HG03097 (cell line): ENCODE measurements around the gene OMP.

Experiments used
- ATAC-seq: cut with Tn5 transposase; IDR thresholded peaks from one replicate; pipeline ENCODE4 v1.9.1; 2021; ENCODE audit not compliant: unreplicated experiment, low FRiP score

Gene OMP

DNA sequence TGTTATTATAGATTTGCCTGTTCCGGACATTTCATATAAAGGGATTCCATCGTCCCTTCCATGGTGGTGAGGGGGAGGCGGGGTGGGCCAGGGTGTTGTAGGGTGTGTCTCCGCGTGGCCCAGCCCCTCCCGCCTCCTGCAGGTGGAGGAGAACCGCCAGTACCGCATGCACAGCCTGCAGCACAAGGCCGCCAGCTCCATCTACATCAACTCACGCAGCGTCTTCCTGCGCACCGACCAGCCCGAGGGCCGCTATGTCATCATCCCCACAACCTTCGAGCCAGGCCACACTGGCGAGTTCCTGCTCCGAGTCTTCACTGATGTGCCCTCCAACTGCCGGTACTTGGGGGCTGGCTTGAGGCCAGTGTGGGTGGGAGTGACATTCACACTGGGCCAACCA lies 17.9 kb downstream of the OMP start:
- ATAC-seq = no peak

- no peak for ATAC-seq
Measured at GRCh38 chr11:77121096-77121640, 18.5 kb downstream of the OMP start.

- ATAC-seq = no peak
Measured at GRCh38 chr11:77121876-77122575, 19.4 kb downstream of the OMP start.

DNA sequence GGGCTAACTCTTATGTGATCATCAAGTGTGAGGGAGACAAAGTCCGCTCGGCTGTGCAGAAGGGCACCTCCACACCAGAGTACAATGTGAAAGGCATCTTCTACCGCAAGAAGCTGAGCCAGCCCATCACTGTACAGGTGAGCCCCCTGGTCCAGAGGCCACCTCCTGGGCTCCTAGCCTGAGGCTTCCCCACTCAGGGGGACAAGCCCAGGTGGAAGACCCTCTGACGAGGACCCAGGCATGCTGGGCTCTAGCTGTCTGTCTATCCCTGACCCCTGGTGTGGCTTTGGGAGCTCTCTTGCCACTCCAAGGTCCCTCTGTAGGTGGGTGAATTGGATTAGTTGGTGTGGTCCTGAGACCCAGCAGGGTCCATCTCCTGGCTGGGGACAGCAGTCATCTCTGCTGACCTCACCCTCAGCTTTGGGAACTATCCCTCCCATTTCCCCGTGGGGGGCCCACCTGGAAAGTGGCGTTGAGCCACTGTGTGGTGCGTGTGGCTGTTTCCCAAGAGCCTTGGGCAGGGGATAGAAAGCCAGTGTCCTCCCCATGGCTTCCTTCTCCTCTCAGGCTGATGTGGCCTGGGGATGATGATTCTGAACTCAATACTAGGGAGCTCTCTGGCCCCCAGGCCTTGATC lies 20.1 kb downstream of the OMP start:
- ATAC-seq = no peak

DNA sequence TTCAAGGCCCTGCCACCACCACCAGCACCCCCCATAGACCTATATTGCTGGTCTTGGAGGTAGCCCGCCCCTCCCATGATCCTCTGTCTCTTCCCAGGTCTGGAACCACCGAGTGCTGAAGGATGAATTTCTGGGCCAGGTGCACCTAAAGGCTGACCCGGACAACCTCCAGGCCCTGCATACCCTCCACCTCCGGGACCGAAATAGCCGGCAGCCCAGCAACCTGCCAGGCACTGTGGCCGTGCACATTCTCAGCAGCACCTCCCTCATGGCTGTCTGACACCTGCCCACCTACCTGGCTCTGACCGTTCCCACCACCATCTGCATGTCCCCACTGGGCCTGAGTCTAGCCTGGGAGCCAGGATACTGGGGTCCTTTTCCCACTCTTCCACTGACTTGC lies 21.0 kb downstream of the OMP start:
- no peak for ATAC-seq

DNA sequence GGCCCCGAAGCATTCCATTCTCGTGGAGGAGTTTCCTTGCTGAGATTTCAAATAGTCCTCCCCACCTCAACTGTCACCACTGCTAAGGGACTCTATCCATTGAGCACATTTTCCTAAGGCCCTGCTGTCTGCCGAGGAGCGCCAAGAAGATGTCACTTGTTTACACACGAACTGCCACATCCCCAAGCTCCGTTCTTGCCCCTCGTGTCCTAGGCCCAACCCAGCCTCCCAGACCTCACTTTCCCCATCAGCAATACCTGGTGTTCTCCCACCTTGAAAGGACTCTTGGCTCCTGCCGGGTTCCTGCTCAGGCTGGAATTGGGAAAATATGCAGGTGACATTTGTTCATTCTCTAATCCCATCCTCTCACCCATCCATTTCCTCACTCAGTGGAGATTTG lies 21.4 kb downstream of the OMP start:
- ATAC-seq = no peak

GRCh38 chr11:77124488-77124887 lies 21.8 kb downstream of the OMP start:
- ATAC-seq = no peak

DNA sequence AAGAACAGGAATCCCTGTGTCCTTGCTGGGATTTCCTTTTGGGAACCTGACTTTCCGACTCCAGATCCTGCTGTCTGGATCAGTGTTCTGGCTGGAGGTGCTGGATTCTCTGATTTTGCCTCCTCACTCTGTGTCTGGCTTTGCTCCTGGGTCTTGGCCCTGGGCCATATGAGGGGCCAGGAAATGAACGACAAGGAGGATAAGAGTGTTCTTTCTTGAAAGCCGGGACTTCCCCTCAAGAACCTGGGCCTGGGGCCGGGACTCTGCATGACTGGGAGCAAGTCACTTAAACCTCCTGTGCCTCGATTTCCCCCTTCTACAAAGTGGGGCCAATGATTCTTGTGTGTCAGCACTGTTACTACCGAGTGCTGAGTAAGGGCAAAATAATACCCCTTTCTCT lies 22.6 kb downstream of the OMP start:
- ATAC-seq = no peak

DNA sequence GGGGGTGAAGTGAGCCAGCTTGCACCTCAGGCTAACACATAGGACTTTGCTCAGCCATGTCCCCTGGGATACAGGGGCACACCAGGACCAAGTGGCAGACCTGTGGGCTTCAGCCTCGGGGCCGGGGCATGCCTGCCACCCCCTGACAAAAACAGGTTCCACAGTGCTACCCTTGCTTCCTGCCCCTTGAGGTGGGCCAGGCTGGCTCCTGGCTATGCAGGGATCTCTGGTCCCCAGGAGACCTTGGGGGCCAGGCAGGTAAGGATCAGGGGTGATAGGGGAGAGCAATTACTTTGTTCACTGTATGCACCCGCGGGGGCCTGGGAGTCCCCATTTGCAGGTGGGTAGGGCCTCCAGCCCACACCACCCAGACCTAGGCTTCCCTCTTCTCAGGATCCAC lies 23.1 kb downstream of the OMP start:
- no peak for ATAC-seq

- ATAC-seq = no peak
Measured at GRCh38 chr11:77126156-77126775, 23.6 kb downstream of the OMP start.

- ATAC-seq = no peak
Measured at GRCh38 chr11:77126861-77127234, 24.2 kb downstream of the OMP start.

DNA sequence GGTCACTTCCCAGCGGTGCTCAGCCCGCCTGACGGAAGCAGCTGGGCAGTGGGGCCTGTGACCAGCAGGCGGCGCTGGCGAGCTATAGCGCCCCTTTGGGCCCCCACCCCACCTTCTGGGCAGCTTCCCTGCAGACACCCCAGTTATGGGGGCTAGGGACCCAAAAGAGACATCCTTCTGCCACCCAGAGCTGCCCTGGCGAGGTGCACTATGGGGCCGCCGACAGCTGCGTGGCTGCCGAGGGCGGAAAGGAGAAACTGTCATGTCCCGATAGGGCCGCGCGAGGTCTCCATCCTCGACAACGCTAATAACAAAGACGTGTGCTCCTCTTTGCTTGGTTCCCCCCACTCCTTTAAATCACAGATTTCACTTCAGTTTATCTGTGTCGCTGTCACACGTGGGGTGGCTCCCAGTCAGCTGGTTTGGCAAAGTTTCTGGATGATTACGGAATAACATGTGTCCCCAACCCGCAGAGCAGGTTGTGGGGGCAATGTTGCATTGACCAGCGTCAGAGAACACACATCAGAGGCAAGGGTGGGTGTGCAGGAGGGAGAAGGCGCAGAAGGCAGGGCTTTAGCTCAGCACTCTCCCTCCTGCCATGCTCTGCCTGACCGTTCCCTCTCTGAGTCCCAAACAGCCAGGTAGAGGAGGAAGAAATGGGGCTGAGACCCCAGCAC lies 24.7 kb downstream of the OMP start:
- ATAC-seq = no peak

- no peak for ATAC-seq
Measured at GRCh38 chr11:77127920-77128691, 25.5 kb downstream of the OMP start, which contains the start of gene MYO7A. Gene MYO7A (plus strand): TSS chr11:77128246. CDS start chr11:77130635, 2,389 bp downstream.

- ATAC-seq = no peak
Measured at GRCh38 chr11:77129069-77129841, 26.6 kb downstream of the OMP start.

DNA sequence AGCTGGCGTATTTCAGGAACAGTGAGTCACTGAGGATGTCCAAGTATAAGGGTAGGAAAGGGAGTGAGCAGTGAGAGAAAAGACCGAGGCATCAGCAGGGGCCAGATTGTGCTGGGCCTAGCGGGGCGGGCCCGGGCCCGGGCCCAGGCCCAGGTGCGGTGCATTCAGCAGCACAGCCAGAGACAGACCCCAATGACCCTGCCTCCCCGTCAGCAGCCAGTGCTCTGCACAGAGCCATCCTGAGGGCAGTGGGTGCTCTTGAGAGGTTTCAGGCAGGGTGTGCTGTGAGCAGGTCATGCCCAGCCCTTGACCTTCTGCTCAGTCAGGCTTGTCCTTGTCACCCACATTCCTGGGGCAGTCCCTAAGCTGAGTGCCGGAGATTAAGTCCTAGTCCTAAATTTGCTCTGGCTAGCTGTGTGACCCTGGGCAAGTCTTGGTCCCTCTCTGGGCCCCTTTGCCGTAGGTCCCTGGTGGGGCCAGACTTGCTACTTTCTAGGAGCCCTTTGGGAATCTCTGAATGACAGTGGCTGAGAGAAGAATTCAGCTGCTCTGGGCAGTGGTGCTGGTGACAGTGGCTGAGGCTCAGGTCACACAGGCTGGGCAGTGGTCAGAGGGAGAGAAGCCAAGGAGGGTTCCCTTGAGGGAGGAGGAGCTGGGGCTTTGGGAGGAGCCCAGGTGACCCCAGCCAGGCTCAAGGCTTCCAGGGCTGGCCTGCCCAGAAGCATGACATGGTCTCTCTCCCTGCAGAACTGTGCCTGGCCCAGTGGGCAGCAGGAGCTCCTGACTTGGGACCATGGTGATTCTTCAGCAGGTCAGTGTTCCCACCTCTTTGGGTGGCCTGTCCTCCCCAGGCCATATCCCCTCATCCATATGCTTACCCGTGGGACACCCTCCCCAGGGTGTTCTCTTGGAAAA lies 27.5 kb downstream of the OMP start:
- ATAC-seq = no peak

DNA sequence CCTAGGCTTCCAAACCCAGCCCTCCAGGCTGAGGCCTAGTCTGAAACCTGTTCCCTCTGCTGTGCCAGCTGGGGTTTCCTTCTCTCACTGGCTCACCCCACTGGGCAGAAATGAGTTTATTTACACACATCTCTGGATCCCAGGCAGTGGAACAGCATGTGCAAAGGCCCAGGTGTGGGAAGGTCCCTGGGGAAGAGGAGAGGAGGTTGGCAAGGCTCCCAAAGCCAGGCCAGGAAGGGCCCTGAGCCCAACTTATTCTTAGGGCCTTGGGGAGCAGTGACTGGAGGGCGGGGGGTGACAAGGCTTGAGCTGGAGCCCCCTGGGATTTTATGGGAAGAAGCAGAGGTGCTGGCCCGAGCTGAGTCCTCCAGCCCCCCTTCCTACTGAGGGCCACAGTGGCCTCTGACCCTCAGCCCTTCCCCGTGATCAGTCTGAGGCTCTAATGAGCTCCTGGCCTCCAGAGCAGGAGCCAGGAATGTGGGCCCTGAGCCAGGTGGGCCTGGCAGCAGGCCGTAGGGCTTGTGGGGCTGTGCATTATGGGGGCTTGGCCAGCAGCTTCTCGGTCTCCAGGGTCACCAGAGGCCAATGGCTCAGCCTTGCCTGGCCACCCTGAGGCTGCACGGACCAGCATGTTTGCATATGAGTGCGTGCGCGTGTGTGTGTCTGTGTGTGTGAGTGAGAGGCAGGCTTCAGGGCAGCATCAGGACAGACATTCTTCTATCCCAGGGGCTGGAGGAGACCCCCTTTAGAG lies 28.3 kb downstream of the OMP start:
- ATAC-seq = no peak

- ATAC-seq = no peak
Measured at GRCh38 chr11:77131560-77131959, 28.9 kb downstream of the OMP start.

DNA sequence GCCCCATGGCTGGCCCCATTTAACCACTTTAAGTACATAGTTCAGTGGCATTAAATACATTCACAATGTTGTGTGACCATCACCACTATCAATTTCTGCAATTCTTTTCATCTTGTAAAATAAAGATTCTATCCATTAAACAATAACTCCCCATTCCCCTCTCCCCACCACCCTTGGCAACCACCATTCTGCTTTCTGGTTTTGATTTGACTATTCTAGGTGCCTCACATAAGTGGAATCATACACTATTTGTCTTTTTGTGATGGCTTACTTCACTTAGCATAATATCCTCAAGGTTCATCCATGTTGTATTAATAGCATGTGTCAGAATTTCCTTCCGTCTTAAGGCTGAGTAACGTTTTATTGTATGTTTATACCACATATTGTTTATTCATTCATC lies 32.4 kb downstream of the OMP start:
- no peak for ATAC-seq
